Smooth muscle cell (in vitro differentiated cells): ENCODE data around the gene QSOX1. TPM values are rescaled to one million over a fixed set of nuclear protein-coding genes. Genes with fewer than 3 reads are reported as not detected.

Source experiments
- DNase-seq: peaks from one replicate; lab custom pipeline; 2025; ENCODE audit not compliant: unreplicated experiment; lab: John Stamatoyannopoulos, UW
- H2AFZ ChIP-seq: fragments of 200-600 bp; sonication (generic); 2 replicates; pipeline ENCODE4 v1.6.0; 2016; ENCODE audit warnings: antibody characterized with exemption, low read depth, mild to moderate bottlenecking
- H3F3A ChIP-seq: fragments of 200-600 bp; sonication (generic); 2 replicates; pipeline ENCODE4 v1.6.0; 2017; ENCODE audit warnings: antibody characterized with exemption, low read depth
- H3K27ac ChIP-seq: fragments of 200-600 bp; sonication (generic); 2 replicates; pipeline ENCODE4 v1.5.1; 2016; ENCODE audit warnings: low read depth, mild to moderate bottlenecking
- H3K27me3 ChIP-seq: fragments of 200-600 bp; sonication (generic); 2 replicates; pipeline ENCODE4 v1.6.1; 2016; ENCODE audit warnings: low read depth, mild to moderate bottlenecking
- H3K36me3 ChIP-seq: fragments of 200-600 bp; sonication (generic); 2 replicates; pipeline ENCODE4 v1.5.1; 2016; ENCODE audit warnings: low read depth
- H3K4me1 ChIP-seq: fragments of 200-600 bp; sonication (generic); 2 replicates; pipeline ENCODE4 v1.5.1; 2016; ENCODE audit warnings: low read depth
- H3K4me2 ChIP-seq: fragments of 200-600 bp; sonication (generic); 2 replicates; pipeline ENCODE4 v1.6.0; 2016; ENCODE audit warnings: mild to moderate bottlenecking
- H3K4me3 ChIP-seq: fragments of 200-600 bp; sonication (generic); 2 replicates; pipeline ENCODE4 v1.5.1; 2016; ENCODE audit warnings: mild to moderate bottlenecking
- H3K79me2 ChIP-seq: fragments of 200-600 bp; sonication (generic); 2 replicates; pipeline ENCODE4 v1.6.0; 2016; ENCODE audit warnings: low read depth, mild to moderate bottlenecking
- H3K9ac ChIP-seq: fragments of 200-600 bp; sonication (generic); 2 replicates; pipeline ENCODE4 v1.6.0; 2016; ENCODE audit warnings: low read depth
- H3K9me3 ChIP-seq: fragments of 200-600 bp; sonication (generic); replicated peaks from 2 replicates; pipeline ENCODE4 v1.5.1; 2016; ENCODE audit warnings: low read depth
- H4K20me1 ChIP-seq: fragments of 200-600 bp; sonication (generic); 2 replicates; pipeline ENCODE4 v1.6.0; 2016; ENCODE audit warnings: low read depth
- CTCF ChIP-seq: fragments of 200-600 bp; sonication (generic); IDR thresholded peaks from 2 replicates; pipeline ENCODE4 v1.5.1; 2017; ENCODE audit warnings: borderline replicate concordance, mild to moderate bottlenecking, antibody characterized with exemption; ENCODE audit not compliant: insufficient read depth, poor library complexity, severe bottlenecking
- WGBS: methylation state at CpG from one replicate; pipeline ENCODE4 v1.1.7; 2016; ENCODE audit warnings: low lambda C conversion rate; 5-methylcytosine and 5-hydroxymethylcytosine counted together
- polyA plus RNA-seq: library from polyadenylated mRNA; unstranded; fragments of >200 nt; fragmentation: Nextera tagmentation; extraction: Ambion mirVana; gene quantifications from 2 replicates; pipeline ENCODE4 v1.2.1, GENCODE V29; 2016
- total RNA-seq: library from RNA; depleted of rRNA; stranded (reverse); fragments of >200 nt; gene quantifications from 2 replicates; pipeline ENCODE4 v1.2.3, GENCODE V29; 2014

The QSOX1 gene
- total and polyA plus RNA-seq, 2 experiments from 2014 or later, result 71.5 to 75.8 TPM

- H3K27ac ChIP-seq, result no peak overlapping the region
- H3K4me1 ChIP-seq, result peaks cover 46% of the 10 kb centered on the region
- H3F3A ChIP-seq, result no peaks in the 10 kb centered on the region
- under 1% methylated on average over 29 of the region's 30 CpGs for WGBS
- no peak for DNase-seq
- no peaks in the 10 kb centered on the region for H3K9me3 ChIP-seq
- no peaks in the 10 kb centered on the region for H4K20me1 ChIP-seq
- peak overlapping the region; percentile 7 for H3K4me3 ChIP-seq
- no peaks in the 10 kb centered on the region for H3K79me2 ChIP-seq
- H3K4me2 ChIP-seq, result peak overlapping the region; percentile 63
- H3K36me3 ChIP-seq, result no peaks in the 10 kb centered on the region
- no peak for TF ChIP-seq CTCF
- H3K27me3 ChIP-seq, result peaks cover 100% of the 10 kb centered on the region
- H3K9ac ChIP-seq, result no peak overlapping the region
- H2AFZ ChIP-seq, result no peak overlapping the region
Observed at GRCh38 chr1:180235077-180235501, 80.4 kb downstream of the QSOX1 start.

DNA sequence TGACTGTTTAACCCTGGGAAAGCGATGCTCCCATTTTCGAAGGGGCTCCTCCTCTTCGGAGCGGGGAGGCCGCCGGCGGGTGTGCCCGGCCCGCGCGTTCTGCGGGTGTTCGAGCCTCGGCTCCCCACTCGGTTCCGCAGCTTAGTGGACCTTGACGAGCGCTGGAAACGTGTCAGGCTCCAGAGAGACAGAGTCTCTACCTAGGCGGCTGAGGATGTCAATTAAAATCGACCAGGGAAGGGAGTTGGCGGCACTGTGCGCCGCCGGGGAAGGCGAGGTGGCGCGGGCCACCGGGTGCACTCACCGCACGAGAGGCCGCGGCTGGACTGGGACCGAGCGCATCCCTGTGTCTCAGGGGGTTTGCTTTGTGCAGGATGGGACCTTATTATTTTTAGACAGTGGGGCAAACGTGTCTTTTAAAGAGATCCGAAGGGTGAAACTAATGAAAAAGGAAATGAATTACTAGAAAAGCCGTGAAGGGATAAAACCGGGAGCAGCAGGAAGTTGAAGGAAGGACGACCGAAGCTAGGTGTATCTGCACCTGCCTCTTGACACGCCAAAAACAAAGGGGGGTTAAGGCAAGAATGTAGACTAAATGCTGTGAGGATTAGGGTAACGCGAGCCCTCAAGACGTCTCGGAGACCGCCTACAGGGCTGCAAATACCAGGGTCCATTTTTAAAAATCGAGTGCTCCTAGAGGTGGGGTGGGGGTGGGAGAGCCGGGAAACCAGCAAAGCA is 81.0 kb downstream of the QSOX1 start:
- H3K36me3 ChIP-seq, result no peaks in the 10 kb centered on the region
- H3K79me2 ChIP-seq, result no peaks in the 10 kb centered on the region
- no peak for DNase-seq
- peaks cover 100% of the 10 kb centered on the region for H3K27me3 ChIP-seq
- no peak for TF ChIP-seq CTCF
- H2AFZ ChIP-seq, result no peak overlapping the region
- H3K4me1 ChIP-seq, result peaks cover 42% of the 10 kb centered on the region
- H3K4me3 ChIP-seq, result no peak overlapping the region
- H3K9ac ChIP-seq, result no peak overlapping the region
- peak overlapping the region; percentile 63 for H3K4me2 ChIP-seq
- no peaks in the 10 kb centered on the region for H3K9me3 ChIP-seq
- H3K27ac ChIP-seq, result no peak overlapping the region
- 2% methylated on average over 49 of the region's 49 CpGs for WGBS
- H4K20me1 ChIP-seq, result no peaks in the 10 kb centered on the region
- H3F3A ChIP-seq, result no peaks in the 10 kb centered on the region

DNA sequence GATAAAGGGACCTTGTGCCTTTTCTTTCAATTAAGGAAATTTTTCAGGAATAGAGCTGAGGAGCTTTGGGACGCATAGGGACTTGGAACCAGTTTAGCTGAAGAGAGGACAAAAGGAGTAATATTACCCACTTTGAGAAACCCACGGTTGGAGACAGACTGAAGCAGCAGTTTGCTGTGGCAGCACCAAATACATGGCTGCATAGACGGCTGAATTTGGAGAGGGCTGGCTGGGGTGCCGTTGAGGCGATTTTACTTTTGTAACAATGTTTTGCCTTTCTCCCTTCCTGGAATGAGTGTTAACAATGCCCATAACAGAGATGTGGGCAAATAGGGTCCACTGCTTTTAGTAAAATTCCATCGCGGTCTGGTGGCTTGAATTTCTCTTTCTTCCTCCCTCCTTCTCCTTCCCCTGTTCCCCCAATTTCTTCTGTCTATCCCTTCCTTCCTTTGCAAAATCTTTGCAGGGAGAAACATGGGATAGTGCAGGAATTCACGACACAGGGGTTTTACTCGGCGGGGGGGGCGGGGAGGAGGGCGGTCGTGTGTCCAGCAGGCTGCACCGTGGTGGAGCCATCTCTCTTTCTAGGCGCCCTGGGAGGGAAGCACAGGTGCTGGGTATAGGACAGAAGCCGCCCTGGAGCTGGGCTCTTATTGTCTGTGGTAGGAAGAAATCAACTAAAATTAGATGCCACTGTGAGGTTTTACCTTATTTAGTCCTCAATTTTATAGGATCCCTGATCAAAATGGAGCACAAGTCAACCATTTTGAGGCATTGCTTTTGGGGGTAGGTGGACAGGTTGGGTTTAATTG is 82.2 kb downstream of the QSOX1 start:
- 6% methylated on average over 16 of the region's 16 CpGs for WGBS
- no peak for TF ChIP-seq CTCF

More for the DNA sequence above, 82.2 kb downstream of the QSOX1 start:
- peaks cover 39% of the 10 kb centered on the region for H3K4me1 ChIP-seq
- peaks cover 100% of the 10 kb centered on the region for H3K27me3 ChIP-seq
- H3K4me2 ChIP-seq, result no peak overlapping the region
- no peak overlapping the region for H2AFZ ChIP-seq
- H3K9me3 ChIP-seq, result no peaks in the 10 kb centered on the region
- DNase-seq, result no peak
- H3K4me3 ChIP-seq, result no peak overlapping the region
- no peaks in the 10 kb centered on the region for H4K20me1 ChIP-seq
- H3K36me3 ChIP-seq, result no peaks in the 10 kb centered on the region
- no peaks in the 10 kb centered on the region for H3F3A ChIP-seq
- H3K9ac ChIP-seq, result no peak overlapping the region
- no peak overlapping the region for H3K27ac ChIP-seq
- H3K79me2 ChIP-seq, result no peaks in the 10 kb centered on the region
